Measurements from ENCODE around the gene PBXIP1. TPM values are rescaled to one million over a fixed set of nuclear protein-coding genes. Genes with fewer than 3 reads are reported as not detected.
A peak's percentile ranks its signal among the peaks of the same experiment; 100 is the strongest.

PBXIP1 gene
- total and polyA plus RNA-seq, 10 of the 15 experiments (the other 5 are each of a cell fraction or from before 2014, with no cell fraction given): 0.63 to 25.6 (median 15.4) TPM

GRCh38 chr1:155000726-155001424, 45.0 kb upstream of the PBXIP1 start (continued):
- peak; percentile 98 for TF ChIP-seq SP1 (IDR thresholded peaks at IDR 0.05; ENCODE audit: low read depth, low read length)
- no peak; the same call in 1 of the 2 replicates for TF ChIP-seq POLR2AphosphoS5 (IDR thresholded peaks at IDR 0.05; ENCODE audit: low read length)
- TF ChIP-seq TARDBP (IDR thresholded peaks at IDR 0.05; ENCODE audit: borderline replicate concordance): no peak
- no peak for TF ChIP-seq RUNX3 (IDR thresholded peaks at IDR 0.05; ENCODE audit: low read length)
- TF ChIP-seq POLR2A (IDR thresholded peaks at IDR 0.05; ENCODE audit: low read depth, low read length): peak; percentile 63; the same call in 1 of the 2 replicates
- TF ChIP-seq STAT1 (conservative IDR thresholded peaks at IDR 0.05): peak; percentile 92; the same call in 1 of the 2 replicates
- no peak for TF ChIP-seq GABPA (IDR thresholded peaks at IDR 0.05; ENCODE audit: low read depth)
- no peak for TF ChIP-seq SUPT20H (IDR thresholded peaks at IDR 0.05; ENCODE audit: borderline replicate concordance, control insufficient read depth, low read depth, low read length)
- TF ChIP-seq BHLHE40 (IDR thresholded peaks at IDR 0.05; ENCODE audit: borderline replicate concordance in 1 of 2, low read depth in 2 of 2, low read length in 1 of 2): peak; percentile 63 to 80
- no peak for TF ChIP-seq JUND (IDR thresholded peaks at IDR 0.05; ENCODE audit: low read depth, low read length)
- no peak for TF ChIP-seq CREB1 (IDR thresholded peaks at IDR 0.05; ENCODE audit: low read depth)
- no peak for TF ChIP-seq KDM1A (IDR thresholded peaks at IDR 0.05; ENCODE audit: borderline replicate concordance)
- TF ChIP-seq ATF2 (IDR thresholded peaks at IDR 0.05; ENCODE audit: low read length): no peak
- no peak for TF ChIP-seq CHD4 (IDR thresholded peaks at IDR 0.05)
- no peak for TF ChIP-seq NRF1 (conservative IDR thresholded peaks at IDR 0.05; ENCODE audit: low read depth, low read length)
- TF ChIP-seq E2F8 (IDR thresholded peaks at IDR 0.05; ENCODE audit: low read depth, partially characterized antibody): peak; percentile 38
- no peak for TF ChIP-seq CBX3 (IDR thresholded peaks at IDR 0.05; ENCODE audit: borderline replicate concordance, low read depth)
- no peak for TF ChIP-seq HSF1 (IDR thresholded peaks at IDR 0.05; ENCODE audit: low read depth, low read length)
- no peak for TF ChIP-seq TAF1 (IDR thresholded peaks at IDR 0.05; ENCODE audit: borderline replicate concordance, low read depth, low read length)
- no peak for TF ChIP-seq KAT2A (conservative IDR thresholded peaks at IDR 0.05; ENCODE audit: control insufficient read depth, low read depth, low read length)
- no peak for TF ChIP-seq MYB (IDR thresholded peaks at IDR 0.05; ENCODE audit: borderline replicate concordance, low read depth, low read length)
- peak; percentile 86 for TF ChIP-seq YY1 (IDR thresholded peaks at IDR 0.05; ENCODE audit: low read depth, low read length)
- no peak; the same call in none of the 2 replicates for TF ChIP-seq MXI1 (IDR thresholded peaks at IDR 0.05; ENCODE audit: low read depth, low read length)
